Midbrain (tissue), 1 donor: ENCODE data around the gene E2F2.

Experiments used
- DNase-seq: peaks from one replicate; lab custom pipeline; 2025; lab: John Stamatoyannopoulos, UW

E2F2 gene

GRCh38 chr1:23562137-23562876 lies 31.3 kb upstream of the E2F2 start:
- DNase-seq = peak; percentile 90

GRCh38 chr1:23561813-23562100 lies 30.7 kb upstream of the E2F2 start:
- no peak for DNase-seq

GRCh38 chr1:23561076-23561812 lies 30.2 kb upstream of the E2F2 start:
- DNase-seq = no peak

- peak; percentile 64 for DNase-seq
These were observed 29.1 kb upstream of the E2F2 start for GRCh38 chr1:23559985-23560741.

GRCh38 chr1:23559136-23559984 lies 28.3 kb upstream of the E2F2 start, which contains the start of gene ID3:
ID3 (minus strand) TSS chr1:23559501; CDS start chr1:23559426, 75 bp downstream.
- peak; percentile 93 for DNase-seq

GRCh38 chr1:23558872-23559135 lies 27.8 kb upstream of the E2F2 start:
- no peak for DNase-seq

- DNase-seq = no peak
These were observed 27.3 kb upstream of the E2F2 start for GRCh38 chr1:23558140-23558871.

GRCh38 chr1:23557471-23558124 lies 26.6 kb upstream of the E2F2 start:
- no peak for DNase-seq

- no peak for DNase-seq
These were observed 25.8 kb upstream of the E2F2 start for GRCh38 chr1:23556635-23557470.

GRCh38 chr1:23555986-23556634 lies 25.1 kb upstream of the E2F2 start:
- no peak for DNase-seq

- no peak for DNase-seq
These were observed 24.4 kb upstream of the E2F2 start for GRCh38 chr1:23555270-23555985.

GRCh38 chr1:23554481-23555269 lies 23.6 kb upstream of the E2F2 start:
- DNase-seq = peak; percentile 93

- no peak for DNase-seq
These were observed 23.1 kb upstream of the E2F2 start for GRCh38 chr1:23554127-23554480.

GRCh38 chr1:23553231-23554126 lies 22.4 kb upstream of the E2F2 start:
- DNase-seq = no peak

GRCh38 chr1:23551849-23552248 lies 20.8 kb upstream of the E2F2 start:
- no peak for DNase-seq

GRCh38 chr1:23548704-23549143 lies 17.7 kb upstream of the E2F2 start:
- DNase-seq = no peak
